Measurements from ENCODE around the gene MED8. TPM values are rescaled to one million over a fixed set of nuclear protein-coding genes. Genes with fewer than 3 reads are reported as not detected.

MED8 gene
- total and polyA plus RNA-seq, 2 of the 8 experiments (the other 6 are each of a cell fraction or from before 2014, with no cell fraction given) = 7.0 to 20.6 TPM

DNA sequence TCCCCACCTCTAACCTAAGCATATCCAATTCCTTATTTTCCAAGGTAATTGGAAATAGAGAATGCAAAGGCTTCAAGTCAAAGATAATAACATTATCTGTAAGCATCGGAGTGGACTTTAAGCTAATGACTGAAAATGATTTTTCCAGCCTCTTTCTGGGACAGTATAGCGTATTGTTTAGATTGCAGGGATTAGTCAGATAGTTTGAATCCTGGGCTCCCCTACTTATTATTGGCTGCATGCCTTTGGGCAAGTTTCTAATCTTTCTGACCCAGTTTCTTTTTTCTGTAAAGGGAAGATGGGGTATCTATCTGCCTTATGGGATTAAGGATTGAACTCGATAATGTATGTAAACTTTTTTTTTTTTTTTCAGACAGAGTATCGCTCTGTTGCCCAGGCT is 32.3 kb downstream of the MED8 start:
- H3K4ac ChIP-seq (replicated peaks; ENCODE audit: insufficient read length, low read depth, low read length) = no peak overlapping the region
- DNase-seq (ENCODE audit: low read depth in 1 of 2, low spot score in 2 of 2) = no peak
- H3K27ac ChIP-seq (ENCODE audit: low read depth, low read length) = no peak overlapping the region
- H3K23me2 ChIP-seq (ENCODE audit: low read depth, low read length) = peaks cover 7% of the 10 kb centered on the region
- no peak overlapping the region for H4K5ac ChIP-seq (ENCODE audit: insufficient read length, low read depth, low read length)
- no peak overlapping the region for H2BK120ac ChIP-seq (replicated peaks; ENCODE audit: low read depth, low read length)
- no peaks in the 10 kb centered on the region for H3K27me3 ChIP-seq (replicated peaks in 1 of 4; ENCODE audit: control insufficient read depth in 3 of 4, extremely low read depth in 1 of 4, insufficient read depth in 3 of 4, low read length in 3 of 4)
- H2AK5ac ChIP-seq (ENCODE audit: low read depth, low read length) = no peak overlapping the region
- H2BK12ac ChIP-seq (ENCODE audit: low read depth, low read length) = no peak overlapping the region
- ChIA-PET CTCF (ENCODE audit: partially characterized antibody) (interaction anchor here (0.6 to 2.4 kb wide), 10 partner anchors 9 to 577 kb away, joined by 3 to 15 read pairs (median 5); partner anchors contain the start of genes C1orf210 and ELOVL1), POLR2A (ENCODE audit: partially characterized antibody) (interaction anchor here (1.2 to 2.5 kb wide), 7 partner anchors 8 to 293 kb away, joined by 4 to 37 read pairs (median 13); partner anchors contain the start of genes C1orf210, ELOVL1 and KDM4A)
- 84% methylated on average over 3 of the region's 4 CpGs; no CpG with 5 or more reads in 1 of the 2 experiments for WGBS, 2 experiments (ENCODE audit: extremely low coverage in 1 of 2, insufficient coverage in 1 of 2, insufficient read length in 1 of 2, insufficient replicate concordance in 2 of 2, low coverage in 1 of 2, low lambda C conversion rate in 2 of 2, missing lambda C conversion rate in 1 of 2)
- no peak overlapping the region for H4K8ac ChIP-seq (ENCODE audit: extremely low read depth, insufficient read depth, low read length)
- peaks cover 11% of the 10 kb centered on the region for H3K79me1 ChIP-seq (ENCODE audit: low read depth, low read length)
- H3K18ac ChIP-seq (ENCODE audit: extremely low read depth, low read length) = no peak overlapping the region
- no peak overlapping the region for H2BK15ac ChIP-seq (ENCODE audit: low read length)
- peaks cover 7 to 10% of the 10 kb centered on the region in 2 experiments for H4K20me1 ChIP-seq (replicated peaks in 1 of 2; ENCODE audit: control insufficient read depth in 1 of 2, insufficient read depth in 2 of 2, low read length in 2 of 2)
- no peak for FAIRE-seq
- no peak overlapping the region for H3K56ac ChIP-seq (replicated peaks; ENCODE audit: insufficient read length, low read depth, low read length)
- no peak overlapping the region for H3K4me3 ChIP-seq (ENCODE audit: extremely low read depth in 1 of 4, insufficient read depth in 2 of 4, low read depth in 3 of 4, low read length in 4 of 4)
- no peak overlapping the region for H3K14ac ChIP-seq (ENCODE audit: insufficient read length)
- no peak overlapping the region for H2BK20ac ChIP-seq (ENCODE audit: low read length)
- peaks cover 5 to 14% (median 8%) of the 10 kb centered on the region in 4 experiments for H3K4me1 ChIP-seq (replicated peaks in 1 of 4; ENCODE audit: control insufficient read depth in 3 of 4, insufficient read depth in 4 of 4, low read length in 3 of 4)
- no peak overlapping the region for H3K9ac ChIP-seq (replicated peaks in 1 of 4; ENCODE audit: extremely low read depth in 1 of 4, low read depth in 3 of 4, low read length in 3 of 4)
- no peak overlapping the region for H3K23ac ChIP-seq (ENCODE audit: insufficient read length)
- no peaks in the 10 kb centered on the region for H3K9me3 ChIP-seq (ENCODE audit: insufficient read depth in 2 of 2, low read depth in 1 of 2, low read length in 1 of 2)
- TF ChIP-seq E2F6 (IDR thresholded peaks at IDR 0.05) (no peak), JUND (IDR thresholded peaks at IDR 0.05; ENCODE audit: low read length) (no peak), POU5F1 (IDR thresholded peaks at IDR 0.05; ENCODE audit: low read depth, low read length) (no peak), YY1 (IDR thresholded peaks at IDR 0.05; ENCODE audit: low read depth, low read length) (no peak)
- H2AFZ ChIP-seq (ENCODE audit: low read length) = no peak overlapping the region
- H2BK5ac ChIP-seq (ENCODE audit: low read depth, low read length) = no peak overlapping the region
- peak overlapping the region in 1 of 2 experiments; percentile 72; a peak in 1 of 4 replicates for H3K4me2 ChIP-seq (ENCODE audit: insufficient read depth in 1 of 2, low read depth in 2 of 2, low read length in 2 of 2)
- no peak overlapping the region for H4K91ac ChIP-seq (replicated peaks; ENCODE audit: insufficient read length, low read length)
- H3K36me3 ChIP-seq (ENCODE audit: control insufficient read depth in 2 of 4, insufficient read depth in 4 of 4, low read length in 3 of 4) = peaks cover 16 to 28% (median 23%) of the 10 kb centered on the region in 4 experiments
- H3K79me2 ChIP-seq (ENCODE audit: control insufficient read depth in 1 of 2, insufficient read depth in 2 of 2, low read length in 2 of 2) = peaks cover 10 to 27% of the 10 kb centered on the region in 2 experiments

Measured in H1 (cell line).